HK-2 (cell line): ENCODE results near the gene HLA-B.
"Not testable (repeated sequence)": the region's sequence is repeated elsewhere in the genome, so short reads cannot be mapped to it uniquely, and the experiment has no call there.

Experiments used
- DNase-seq: peaks from one replicate; pipeline ENCODE4 v3.0.0-alpha.2; 2018; ENCODE audit not compliant: unreplicated experiment

The HLA-B gene

GRCh38 chr6:31383149-31383548 lies 26.2 kb upstream of the HLA-B start:
- DNase-seq, result no peak

- DNase-seq, result no peak
These were observed 24.7 kb upstream of the HLA-B start for GRCh38 chr6:31381666-31382065.

- DNase-seq, result no peak
These were observed 22.9 kb upstream of the HLA-B start for GRCh38 chr6:31379850-31380249.

- no peak for DNase-seq
These were observed 21.7 kb upstream of the HLA-B start for GRCh38 chr6:31378721-31379103.

GRCh38 chr6:31378062-31378720 lies 21.2 kb upstream of the HLA-B start:
- no peak for DNase-seq

- no peak for DNase-seq
These were observed 20.1 kb upstream of the HLA-B start for GRCh38 chr6:31377029-31377428.

GRCh38 chr6:31375699-31376098 lies 18.7 kb upstream of the HLA-B start:
- DNase-seq, result no peak

- not testable (repeated sequence) for DNase-seq
These were observed 17.1 kb upstream of the HLA-B start for GRCh38 chr6:31374118-31374517.

- no peak for DNase-seq
These were observed 11.5 kb upstream of the HLA-B start for GRCh38 chr6:31368461-31368860.

GRCh38 chr6:31366693-31367470 lies 9.9 kb upstream of the HLA-B start:
- DNase-seq, result peak; percentile 92

GRCh38 chr6:31365864-31366263 lies 8.9 kb upstream of the HLA-B start:
- no peak for DNase-seq

- DNase-seq, result no peak
These were observed 6.8 kb upstream of the HLA-B start for GRCh38 chr6:31363811-31364210.

GRCh38 chr6:31362751-31363150 lies 5.8 kb upstream of the HLA-B start:
- no peak for DNase-seq

GRCh38 chr6:31359581-31359980 lies 2.6 kb upstream of the HLA-B start:
- DNase-seq, result no peak

GRCh38 chr6:31358302-31358701 lies 1.3 kb upstream of the HLA-B start:
- DNase-seq, result no peak

- DNase-seq, result no peak
These were observed 907 bp upstream of the HLA-B start for GRCh38 chr6:31357886-31358285.

GRCh38 chr6:31356216-31356945 lies 598 bp downstream of the HLA-B start:
- no peak for DNase-seq

GRCh38 chr6:31355583-31355948 lies 1.4 kb downstream of the HLA-B start:
- DNase-seq, result no peak

- no peak for DNase-seq
These were observed 2.0 kb downstream of the HLA-B start for GRCh38 chr6:31354864-31355582.

- no peak for DNase-seq
These were observed 2.7 kb downstream of the HLA-B start for GRCh38 chr6:31354158-31354863.

- no peak for DNase-seq
These were observed 3.5 kb downstream of the HLA-B start for GRCh38 chr6:31353384-31353945.
